H1 (cell line): Measurements from ENCODE around the gene MEX3D. TPM values are rescaled to one million over a fixed set of nuclear protein-coding genes. Genes with fewer than 3 reads are reported as not detected.

ENCODE experiments used
- CHD2 ChIP-seq: IDR thresholded peaks from 2 replicates; pipeline ENCODE4 v1.6.1; 2012; ENCODE audit warnings: low read length, improper control_type of control experiment
- EP300 ChIP-seq, 2 experiments: IDR thresholded peaks; 1 replicate in 1 of 2; 2 replicates in 1 of 2; pipeline ENCODE4 v1.6.1; 2011 to 2012; ENCODE audit warnings: low read depth in 2 of 2, low read length in 2 of 2, mild to moderate bottlenecking in 2 of 2, borderline replicate concordance in 1 of 2, inconsistent platforms in 1 of 2, moderate library complexity in 1 of 2
- GABPA ChIP-seq: IDR thresholded peaks from 2 replicates; pipeline ENCODE4 v1.6.1; 2011; ENCODE audit warnings: mild to moderate bottlenecking, low read length, moderate library complexity, borderline replicate concordance; ENCODE audit not compliant: insufficient read depth
- HDAC6 ChIP-seq: IDR thresholded peaks from one replicate; pipeline ENCODE4 v1.7.1; 2012; ENCODE audit warnings: low read depth, mild to moderate bottlenecking, inconsistent platforms, low read length, moderate library complexity
- JUND ChIP-seq: IDR thresholded peaks from 2 replicates; pipeline ENCODE4 v1.6.1; 2011; ENCODE audit warnings: mild to moderate bottlenecking, improper control_type of control experiment, low read length
- SAP30 ChIP-seq: fragments of 300-600 bp; sonication (generic); IDR thresholded peaks from 2 replicates; pipeline ENCODE4 v1.7.1; 2012; ENCODE audit warnings: low read length, moderate library complexity, mild to moderate bottlenecking, inconsistent platforms; ENCODE audit not compliant: insufficient read depth, insufficient replicate concordance
- SIX5 ChIP-seq: IDR thresholded peaks from 2 replicates; pipeline ENCODE4 v1.6.1; 2011; ENCODE audit warnings: mild to moderate bottlenecking, low read depth, low read length
- TAF7 ChIP-seq: optimal IDR thresholded peaks from 2 replicates; pipeline ENCODE3; 2011; ENCODE audit warnings: low read depth, mild to moderate bottlenecking, inconsistent platforms, low read length, moderate library complexity, borderline replicate concordance
- ZNF274 ChIP-seq: IDR thresholded peaks from 2 replicates; pipeline ENCODE4 v1.7.0; 2012; ENCODE audit warnings: low read length, borderline replicate concordance; ENCODE audit errors: extremely low read depth
- polyA plus RNA-seq, 7 experiments: library from polyadenylated mRNA; depleted of rRNA in 3 of 7; stranded (reverse) in 5 of 7; unstranded in 2 of 7; fragments of >200 nt in 5 of 7; fragments of 200-250 nt in 2 of 7; gene quantifications; 1 replicate in 5 of 7; 2 replicates in 1 of 7; 4 replicates in 1 of 7; pipeline versions ENCODE4 v1.2.1 to v1.2.3, GENCODE V29; 2011 to 2013; ENCODE audit warnings: missing spikeins in 2 of 7, mixed read lengths in 2 of 7
- total RNA-seq: library from RNA; stranded (reverse); fragmentation: NEBNext Ultra II Directional; extraction: Animal tissue kit (Norgen Biotek cat#: 25700); gene quantifications from 2 replicates; pipeline ENCODE4 v1.2.1, GENCODE V29; 2021
- TF ChIP-seq, protein P1 (sequence below): fragments of 300-600 bp; sonication (generic); IDR thresholded peaks from 2 replicates; pipeline ENCODE4 v1.7.1; 2012; ENCODE audit warnings: low read length, moderate library complexity, mild to moderate bottlenecking, inconsistent platforms; ENCODE audit not compliant: insufficient replicate concordance
- TF ChIP-seq, protein P2 (sequence below): IDR thresholded peaks from 2 replicates; pipeline ENCODE4 v1.6.1; 2011; ENCODE audit warnings: low read depth, mild to moderate bottlenecking, low read length; ENCODE audit not compliant: insufficient read depth

Gene MEX3D
- total and polyA plus RNA-seq, 2 of the 8 experiments (the other 6 are each of a cell fraction or from before 2014, with no cell fraction given), result 20.8 to 78.8 TPM

DNA sequence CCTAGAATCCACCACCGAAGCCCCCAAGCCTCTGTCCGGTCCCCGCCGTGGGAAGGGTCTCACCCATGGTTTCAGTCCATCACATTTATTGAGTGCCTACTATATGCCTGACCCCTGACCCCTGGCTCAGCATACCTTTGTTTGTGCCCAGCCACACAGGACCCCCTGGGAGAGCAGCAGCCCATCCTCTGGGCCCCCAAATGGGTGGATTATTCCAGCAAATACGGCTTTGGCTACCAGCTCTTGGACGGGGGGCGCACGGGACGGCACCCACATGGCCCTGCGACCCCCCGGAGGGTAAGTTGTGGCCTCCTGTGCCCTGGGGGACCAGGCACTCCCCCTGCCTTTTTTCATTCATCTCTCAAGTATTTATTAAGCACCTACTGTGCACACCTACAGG is 36.5 kb downstream of the MEX3D start (continued):
- TF ChIP-seq, protein P1, sequence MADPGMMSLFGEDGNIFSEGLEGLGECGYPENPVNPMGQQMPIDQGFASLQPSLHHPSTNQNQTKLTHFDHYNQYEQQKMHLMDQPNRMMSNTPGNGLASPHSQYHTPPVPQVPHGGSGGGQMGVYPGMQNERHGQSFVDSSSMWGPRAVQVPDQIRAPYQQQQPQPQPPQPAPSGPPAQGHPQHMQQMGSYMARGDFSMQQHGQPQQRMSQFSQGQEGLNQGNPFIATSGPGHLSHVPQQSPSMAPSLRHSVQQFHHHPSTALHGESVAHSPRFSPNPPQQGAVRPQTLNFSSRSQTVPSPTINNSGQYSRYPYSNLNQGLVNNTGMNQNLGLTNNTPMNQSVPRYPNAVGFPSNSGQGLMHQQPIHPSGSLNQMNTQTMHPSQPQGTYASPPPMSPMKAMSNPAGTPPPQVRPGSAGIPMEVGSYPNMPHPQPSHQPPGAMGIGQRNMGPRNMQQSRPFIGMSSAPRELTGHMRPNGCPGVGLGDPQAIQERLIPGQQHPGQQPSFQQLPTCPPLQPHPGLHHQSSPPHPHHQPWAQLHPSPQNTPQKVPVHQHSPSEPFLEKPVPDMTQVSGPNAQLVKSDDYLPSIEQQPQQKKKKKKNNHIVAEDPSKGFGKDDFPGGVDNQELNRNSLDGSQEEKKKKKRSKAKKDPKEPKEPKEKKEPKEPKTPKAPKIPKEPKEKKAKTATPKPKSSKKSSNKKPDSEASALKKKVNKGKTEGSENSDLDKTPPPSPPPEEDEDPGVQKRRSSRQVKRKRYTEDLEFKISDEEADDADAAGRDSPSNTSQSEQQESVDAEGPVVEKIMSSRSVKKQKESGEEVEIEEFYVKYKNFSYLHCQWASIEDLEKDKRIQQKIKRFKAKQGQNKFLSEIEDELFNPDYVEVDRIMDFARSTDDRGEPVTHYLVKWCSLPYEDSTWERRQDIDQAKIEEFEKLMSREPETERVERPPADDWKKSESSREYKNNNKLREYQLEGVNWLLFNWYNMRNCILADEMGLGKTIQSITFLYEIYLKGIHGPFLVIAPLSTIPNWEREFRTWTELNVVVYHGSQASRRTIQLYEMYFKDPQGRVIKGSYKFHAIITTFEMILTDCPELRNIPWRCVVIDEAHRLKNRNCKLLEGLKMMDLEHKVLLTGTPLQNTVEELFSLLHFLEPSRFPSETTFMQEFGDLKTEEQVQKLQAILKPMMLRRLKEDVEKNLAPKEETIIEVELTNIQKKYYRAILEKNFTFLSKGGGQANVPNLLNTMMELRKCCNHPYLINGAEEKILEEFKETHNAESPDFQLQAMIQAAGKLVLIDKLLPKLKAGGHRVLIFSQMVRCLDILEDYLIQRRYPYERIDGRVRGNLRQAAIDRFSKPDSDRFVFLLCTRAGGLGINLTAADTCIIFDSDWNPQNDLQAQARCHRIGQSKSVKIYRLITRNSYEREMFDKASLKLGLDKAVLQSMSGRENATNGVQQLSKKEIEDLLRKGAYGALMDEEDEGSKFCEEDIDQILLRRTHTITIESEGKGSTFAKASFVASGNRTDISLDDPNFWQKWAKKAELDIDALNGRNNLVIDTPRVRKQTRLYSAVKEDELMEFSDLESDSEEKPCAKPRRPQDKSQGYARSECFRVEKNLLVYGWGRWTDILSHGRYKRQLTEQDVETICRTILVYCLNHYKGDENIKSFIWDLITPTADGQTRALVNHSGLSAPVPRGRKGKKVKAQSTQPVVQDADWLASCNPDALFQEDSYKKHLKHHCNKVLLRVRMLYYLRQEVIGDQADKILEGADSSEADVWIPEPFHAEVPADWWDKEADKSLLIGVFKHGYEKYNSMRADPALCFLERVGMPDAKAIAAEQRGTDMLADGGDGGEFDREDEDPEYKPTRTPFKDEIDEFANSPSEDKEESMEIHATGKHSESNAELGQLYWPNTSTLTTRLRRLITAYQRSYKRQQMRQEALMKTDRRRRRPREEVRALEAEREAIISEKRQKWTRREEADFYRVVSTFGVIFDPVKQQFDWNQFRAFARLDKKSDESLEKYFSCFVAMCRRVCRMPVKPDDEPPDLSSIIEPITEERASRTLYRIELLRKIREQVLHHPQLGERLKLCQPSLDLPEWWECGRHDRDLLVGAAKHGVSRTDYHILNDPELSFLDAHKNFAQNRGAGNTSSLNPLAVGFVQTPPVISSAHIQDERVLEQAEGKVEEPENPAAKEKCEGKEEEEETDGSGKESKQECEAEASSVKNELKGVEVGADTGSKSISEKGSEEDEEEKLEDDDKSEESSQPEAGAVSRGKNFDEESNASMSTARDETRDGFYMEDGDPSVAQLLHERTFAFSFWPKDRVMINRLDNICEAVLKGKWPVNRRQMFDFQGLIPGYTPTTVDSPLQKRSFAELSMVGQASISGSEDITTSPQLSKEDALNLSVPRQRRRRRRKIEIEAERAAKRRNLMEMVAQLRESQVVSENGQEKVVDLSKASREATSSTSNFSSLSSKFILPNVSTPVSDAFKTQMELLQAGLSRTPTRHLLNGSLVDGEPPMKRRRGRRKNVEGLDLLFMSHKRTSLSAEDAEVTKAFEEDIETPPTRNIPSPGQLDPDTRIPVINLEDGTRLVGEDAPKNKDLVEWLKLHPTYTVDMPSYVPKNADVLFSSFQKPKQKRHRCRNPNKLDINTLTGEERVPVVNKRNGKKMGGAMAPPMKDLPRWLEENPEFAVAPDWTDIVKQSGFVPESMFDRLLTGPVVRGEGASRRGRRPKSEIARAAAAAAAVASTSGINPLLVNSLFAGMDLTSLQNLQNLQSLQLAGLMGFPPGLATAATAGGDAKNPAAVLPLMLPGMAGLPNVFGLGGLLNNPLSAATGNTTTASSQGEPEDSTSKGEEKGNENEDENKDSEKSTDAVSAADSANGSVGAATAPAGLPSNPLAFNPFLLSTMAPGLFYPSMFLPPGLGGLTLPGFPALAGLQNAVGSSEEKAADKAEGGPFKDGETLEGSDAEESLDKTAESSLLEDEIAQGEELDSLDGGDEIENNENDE, result no peak
- TF ChIP-seq, protein P2, sequence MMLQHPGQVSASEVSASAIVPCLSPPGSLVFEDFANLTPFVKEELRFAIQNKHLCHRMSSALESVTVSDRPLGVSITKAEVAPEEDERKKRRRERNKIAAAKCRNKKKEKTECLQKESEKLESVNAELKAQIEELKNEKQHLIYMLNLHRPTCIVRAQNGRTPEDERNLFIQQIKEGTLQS, result no peak
- no peak for TF ChIP-seq HDAC6
- no peak for TF ChIP-seq SAP30
- TF ChIP-seq EP300 (IDR thresholded peaks at IDR 0.05; ENCODE audit: borderline replicate concordance in 1 of 2, low read depth in 2 of 2, low read length in 2 of 2), result no peak
- no peak for TF ChIP-seq JUND
- TF ChIP-seq SIX5, result no peak
- TF ChIP-seq CHD2, result no peak
- TF ChIP-seq ZNF274, result no peak
- TF ChIP-seq TAF7, result no peak
- TF ChIP-seq GABPA, result no peak
